K562 (cell line): ENCODE results near the gene EIF3I. TPM values are rescaled to one million over a fixed set of nuclear protein-coding genes. Genes with fewer than 3 reads are reported as not detected.

Source experiments
- ATAC-seq: fragments of 200-7000 bp; cut with Tn5 transposase; 3 replicates; pipeline ENCODE4 v1.9.1; 2020; ENCODE audit warnings: moderate library complexity
- BruUV-seq: library from RNA; stranded (reverse); fragments of 400-500 nt; replicated peaks from 2 replicates; lab custom pipeline; 2021; lab: Mats Ljungman, UMichigan
- CTCF ChIA-PET: fragments of 300-600 bp; formaldehyde crosslinking; extraction: SDS; loops from one replicate; lab custom pipeline; 2021; ENCODE audit warnings: low intra/inter-chr PET ratio; lab: Yijun Ruan, JAX
- POLR2A ChIA-PET: fragments of 300-600, 350-650 bp; sonication (Branson Sonifier 250); formaldehyde crosslinking; extraction: SDS; loops from one replicate; lab custom pipeline; 2021; ENCODE audit warnings: antibody characterized with exemption, inconsistent platforms; lab: Yijun Ruan, JAX
- DNase-seq, 4 experiments: peaks; one replicate each; pipeline versions ENCODE4 v3.0.0 to v3.0.0-alpha.2; 2011 to 2018; ENCODE audit warnings: low spot score in 3 of 4, mixed read lengths in 3 of 4; ENCODE audit errors: extremely low read depth in 1 of 4
- FAIRE-seq: peaks from 2 replicates; lab custom pipeline; 2011; peaks lifted over from hg19 to GRCh38; lab: Jason Lieb, UNC
- H2AFZ ChIP-seq: 2 replicates; pipeline ENCODE4 v1.6.0; 2011; ENCODE audit warnings: low read depth, low read length, control low read depth, inconsistent platforms
- H3K27ac ChIP-seq: fragments of 200-600 bp; 3 replicates; pipeline ENCODE4 v1.8.0; 2011; ENCODE audit warnings: low read depth, mild to moderate bottlenecking, control low read depth, inconsistent platforms, low read length, moderate library complexity, mixed read lengths; ENCODE audit errors: extremely low read depth
- H3K27me3 ChIP-seq, 2 experiments: fragments of 300-600 bp in 1 of 2; 2 replicates in 1 of 2; 3 replicates in 1 of 2; pipeline versions ENCODE4 v1.6.0 to v1.8.0; 2011; ENCODE audit warnings: inconsistent platforms in 2 of 2, low read length in 2 of 2, mild to moderate bottlenecking in 1 of 2, mixed read lengths in 1 of 2, moderate library complexity in 1 of 2; ENCODE audit not compliant: control insufficient read depth in 2 of 2, insufficient read depth in 2 of 2
- H3K36me3 ChIP-seq: fragments of 300-600 bp; 3 replicates; pipeline ENCODE4 v1.8.0; 2011; ENCODE audit warnings: mild to moderate bottlenecking, low read length, inconsistent platforms; ENCODE audit not compliant: control insufficient read depth, insufficient read depth
- H3K4me1 ChIP-seq, 2 experiments: fragments of 200-600 bp in 1 of 2; replicated peaks in 1 of 2; 2 replicates in 1 of 2; 3 replicates in 1 of 2; pipeline versions ENCODE4 v1.5.1 to v1.8.0; 2011; ENCODE audit warnings: inconsistent platforms in 2 of 2, low read length in 2 of 2, mild to moderate bottlenecking in 1 of 2, mixed read lengths in 1 of 2, moderate library complexity in 1 of 2; ENCODE audit not compliant: control insufficient read depth in 2 of 2, insufficient read depth in 2 of 2
- H3K4me2 ChIP-seq: 2 replicates; pipeline ENCODE4 v1.6.1; 2011; ENCODE audit warnings: low read length, control low read depth, inconsistent platforms, mixed read lengths; ENCODE audit not compliant: insufficient read depth
- H3K4me3 ChIP-seq: fragments of 200-600 bp; sonication (generic), shearing (Covaris generic); 2 replicates; pipeline ENCODE4 v1.5.1; 2016; ENCODE audit warnings: control low read depth, inconsistent platforms
- H3K79me2 ChIP-seq: fragments of 200-600 bp; 3 replicates; pipeline ENCODE4 v1.8.0; 2011; ENCODE audit warnings: low read length, inconsistent platforms; ENCODE audit not compliant: control insufficient read depth, insufficient read depth
- H3K9ac ChIP-seq, 2 experiments: 2 replicates each; pipeline versions ENCODE4 v1.6.0 to v1.6.1; 2011; ENCODE audit warnings: low read depth in 2 of 2, low read length in 2 of 2, control low read depth in 1 of 2, inconsistent platforms in 1 of 2, mild to moderate bottlenecking in 1 of 2, mixed read lengths in 1 of 2; ENCODE audit not compliant: insufficient read depth in 1 of 2
- H3K9me1 ChIP-seq: one replicate; pipeline ENCODE4 v1.6.0; 2011; ENCODE audit warnings: inconsistent platforms, mild to moderate bottlenecking, low read length, moderate library complexity; ENCODE audit not compliant: control insufficient read depth, insufficient read depth
- H3K9me3 ChIP-seq: replicated peaks from 2 replicates; pipeline ENCODE4 v1.5.1; 2011; ENCODE audit warnings: low read depth, low read length, inconsistent platforms; ENCODE audit not compliant: control insufficient read depth, insufficient read depth
- H4K20me1 ChIP-seq: replicated peaks from 2 replicates; pipeline ENCODE4 v1.6.1; 2011; ENCODE audit warnings: low read length, inconsistent platforms, mixed read lengths; ENCODE audit not compliant: control insufficient read depth, insufficient read depth
- GATAD2B ChIP-seq: fragments of 450-650 bp; IDR thresholded peaks from 2 replicates; pipeline ENCODE4 v1.6.1; 2017; ENCODE audit warnings: mild to moderate bottlenecking, borderline replicate concordance
- HLTF ChIP-seq: fragments of 450-650 bp; IDR thresholded peaks from 2 replicates; pipeline ENCODE4 v1.6.1; 2016
- LCOR ChIP-seq: sonication (generic); formaldehyde crosslinking; IDR thresholded peaks from 2 replicates; pipeline ENCODE4 v1.8.0; 2022; ENCODE audit warnings: mild to moderate bottlenecking, missing genetic modification reagents
- MITF ChIP-seq: IDR thresholded peaks from 2 replicates; pipeline ENCODE4 v1.6.1; 2014; ENCODE audit warnings: antibody characterized with exemption
- MYNN ChIP-seq, 2 experiments: sonication (generic); formaldehyde crosslinking in 1 of 2; IDR thresholded peaks; 2 replicates each; pipeline versions ENCODE4 v1.5.0 to v1.6.1; 2016 to 2020; ENCODE audit warnings: antibody characterized with exemption in 1 of 2, missing genetic modification reagents in 1 of 2
- PTBP1 ChIP-seq: fragments of 200-400 bp; formaldehyde crosslinking; IDR thresholded peaks from 2 replicates; pipeline ENCODE4 v1.6.1; 2017; ENCODE audit warnings: low read depth, low read length
- RBBP5 ChIP-seq: fragments of 200-600 bp; sonication (generic); IDR thresholded peaks from 2 replicates; pipeline ENCODE4 v1.6.1; 2012; ENCODE audit warnings: borderline replicate concordance, mild to moderate bottlenecking, low read length, control low read depth, inconsistent platforms; ENCODE audit not compliant: insufficient read depth, poor library complexity, severe bottlenecking
- RBM17 ChIP-seq: fragments of 200-400 bp; formaldehyde crosslinking; IDR thresholded peaks from 2 replicates; pipeline ENCODE4 v1.6.1; 2017; ENCODE audit warnings: low read depth, mild to moderate bottlenecking, low read length, borderline replicate concordance
- RFX1 ChIP-seq: fragments of 450-650 bp; IDR thresholded peaks from 2 replicates; pipeline ENCODE4 v1.6.1; 2016; ENCODE audit warnings: mild to moderate bottlenecking, moderate library complexity
- SETDB1 ChIP-seq: IDR thresholded peaks from one replicate; pipeline ENCODE4 v1.6.1; 2012; ENCODE audit warnings: low read length, control low read depth, inconsistent platforms
- STAT5A ChIP-seq: IDR thresholded peaks from 2 replicates; pipeline ENCODE4 v1.6.1; 2012; ENCODE audit warnings: low read length, inconsistent platforms, borderline replicate concordance
- XRCC5 ChIP-seq: fragments of 200-400 bp; formaldehyde crosslinking; IDR thresholded peaks from 2 replicates; pipeline ENCODE4 v1.6.1; 2017; ENCODE audit warnings: low read depth, mild to moderate bottlenecking, low read length
- ZBTB33 ChIP-seq: sonication (generic); formaldehyde crosslinking; IDR thresholded peaks from 2 replicates; pipeline ENCODE4 v1.8.1; 2023; ENCODE audit warnings: mild to moderate bottlenecking, missing genetic modification reagents
- ZNF174 ChIP-seq: fragments of 250-450 bp; sonication (Bioruptor Pico); IDR thresholded peaks from 2 replicates; pipeline ENCODE4 v1.4.0; 2020; ENCODE audit warnings: mild to moderate bottlenecking
- ZNF217 ChIP-seq: sonication (generic); formaldehyde crosslinking; IDR thresholded peaks from 2 replicates; pipeline ENCODE4 v1.8.0; 2022; ENCODE audit warnings: mild to moderate bottlenecking, missing genetic modification reagents
- ZNF274 ChIP-seq: IDR thresholded peaks from 2 replicates; pipeline ENCODE4 v1.6.1; 2011; ENCODE audit warnings: low read depth, mild to moderate bottlenecking, low read length, moderate library complexity, borderline replicate concordance
- ZNF589 ChIP-seq: fragments of 200-800 bp; sonication (Bioruptor generic); IDR thresholded peaks from 2 replicates; pipeline ENCODE4 v1.6.1; 2016; ENCODE audit warnings: low read depth, missing genetic modification characterization, missing compliant biosample characterization
- WGBS: fragments of 100-300 bp; shearing (Covaris generic); methylation state at CpG from one replicate; pipeline ENCODE4 v1.1.6; 2016; ENCODE audit warnings: low coverage, mixed read lengths; ENCODE audit not compliant: insufficient coverage; ENCODE audit errors: missing lambda C conversion rate; 5-methylcytosine and 5-hydroxymethylcytosine counted together
- in situ Hi-C: fragments of 300-500 bp; cut with MboI; formaldehyde crosslinking; loops from 4 replicates; pipeline ENCODE4 v1.15.0; 2018; ENCODE audit warnings: inconsistent platforms, mixed read lengths
- intact Hi-C: fragments of 100-400 bp; cut with micrococcal nuclease; formaldehyde crosslinking; loops from 2 replicates; pipeline ENCODE4 v1.14.2; 2022
- polyA plus RNA-seq, 8 experiments: library from polyadenylated mRNA; depleted of rRNA in 4 of 8; stranded (reverse) in 5 of 8; unstranded in 3 of 8; fragments of >200 nt; fragmentation: Nextera tagmentation in 2 of 8; fragmentation: Illumina TruSeq in 1 of 8; extraction: Ambion mirVana in 2 of 8; extraction: Trizol in 1 of 8; gene quantifications; 2 replicates each; pipeline versions ENCODE4 v1.2.1 to v1.2.3, GENCODE V29; 2011 to 2014; ENCODE audit warnings: inconsistent platforms in 1 of 8, missing spikeins in 1 of 8
- total RNA-seq, 7 experiments: library from RNA; depleted of rRNA in 6 of 7; stranded (reverse); fragments of >200 nt in 6 of 7; fragmentation: Illumina TruSeq in 2 of 7; extraction: Trizol in 2 of 7; gene quantifications; 2 replicates each; pipeline versions ENCODE4 v1.2.1 to v1.2.3, GENCODE V29; 2011 to 2021; ENCODE audit warnings: low replicate concordance in 1 of 7

Gene EIF3I
- total and polyA plus RNA-seq, 9 of the 15 experiments (the other 6 are each of a cell fraction or from before 2014, with no cell fraction given), result 414 to 1,526 (median 635) TPM

- H3K9ac ChIP-seq, result peak within 1 kb of the TSS; percentile 90 to 100
- 2% methylated on average over 76 of the region's 77 CpGs for WGBS
- DNase-seq (peak; percentile 96 to 98 (median 97)), FAIRE-seq (peak; percentile 75), ATAC-seq (peak; percentile 79)
- peak within 1 kb of the TSS; percentile 92 for H2AFZ ChIP-seq
- no peaks in the 10 kb centered on the region for H3K9me3 ChIP-seq
- H3K4me1 ChIP-seq, result peaks cover 22 to 47% of the 10 kb centered on the region in 2 experiments
- H3K4me3 ChIP-seq, result peak within 1 kb of the TSS; percentile 74
- H3K79me2 ChIP-seq, result peaks cover 25% of the 10 kb centered on the region
- peaks cover 4% of the 10 kb centered on the region for H3K9me1 ChIP-seq
- CTCF ChIA-PET, result no interaction called here
- intact Hi-C loops, result loop anchor here (5.0 kb wide), 1 partner anchor 42 kb away; the partner anchor contains the start of gene FAM167B
- peaks cover 28% of the 10 kb centered on the region; the same call in 2 of the 3 replicates for H3K36me3 ChIP-seq
- peak within 1 kb of the TSS; percentile 87 for H3K27ac ChIP-seq
- POLR2A ChIA-PET, result interaction anchor here (0.5 to 7.8 kb wide), 13 partner anchors 10 to 170 kb away, joined by 3 to 80 read pairs (median 4); partner anchors contain the start of genes HDAC1, KPNA6 and MARCKSL1
- H3K4me2 ChIP-seq, result peak within 1 kb of the TSS; percentile 99
- H4K20me1 ChIP-seq, result no peaks in the 10 kb centered on the region
- H3K27me3 ChIP-seq, result no peaks in the 10 kb centered on the region
- BruUV-seq, result TSS peak; percentile 84
- in situ Hi-C loops, result no loop called here
- TF ChIP-seq ZNF589 (CRISPR knock-in tag) (no peak), RBBP5 (no peak), MITF (no peak), RFX1 (peak; percentile 98), GATAD2B (no peak), SETDB1 (no peak), ZNF217 (CRISPR knock-in tag) (0 out of 2 replicates have a peak, but pooled peaks have one; percentile 67), PTBP1 (0 out of 2 replicates have a peak, but pooled peaks have one; percentile 22), ZBTB33 (CRISPR knock-in tag) (no peak), LCOR (CRISPR knock-in tag) (no peak), MYNN (IDR thresholded peaks at IDR 0.05) (peak; percentile 71), MYNN (CRISPR knock-in tag; IDR thresholded peaks at IDR 0.05) (no peak), ZNF174 (CRISPR knock-in tag) (no peak), STAT5A (no peak), RBM17 (no peak), HLTF (no peak), ZNF274 (no peak), XRCC5 (peak; percentile 56; the same call in 1 of the 2 replicates)
These were observed 16.5 kb upstream of the EIF3I start, which contains the start of gene IQCC for GRCh38 chr1:32205401-32206370. Gene IQCC (plus strand): TSS chr1:32205671. CDS start chr1:32205682, 11 bp downstream.
